Measurements from ENCODE around the gene SLC38A1.
"Not testable (repeated sequence)": the region's sequence is repeated elsewhere in the genome, so short reads cannot be mapped to it uniquely, and the experiment has no call there.

The SLC38A1 gene

DNA sequence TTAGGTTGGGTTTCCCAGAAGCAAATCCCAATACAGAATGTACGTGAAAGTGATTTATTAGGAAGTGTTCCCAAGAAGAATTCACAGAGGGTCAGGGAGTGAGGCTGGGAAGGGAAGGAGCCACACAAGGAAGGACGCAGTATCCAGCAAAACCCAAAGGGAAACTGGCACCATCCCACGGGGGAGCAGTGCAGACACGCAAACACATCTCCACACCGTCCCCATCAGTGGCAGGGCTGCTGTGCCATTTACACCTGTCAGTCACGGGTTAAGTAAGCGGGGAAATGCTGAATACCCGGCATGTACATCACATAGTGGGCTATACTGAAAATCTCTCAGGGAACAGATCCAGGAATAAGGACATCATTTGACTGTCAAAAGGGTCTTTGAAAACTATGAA, 93.9 kb downstream of the SLC38A1 start:
- DNase-seq (ENCODE audit: low read depth), result no peak
- H3K4me3 ChIP-seq (ENCODE audit: control insufficient read depth, low read depth, low read length), result no peak overlapping the region
- TF ChIP-seq CTCF (conservative IDR thresholded peaks at IDR 0.05; ENCODE audit: control insufficient read depth, insufficient read depth, low read depth, low read length), result no peak

DNA sequence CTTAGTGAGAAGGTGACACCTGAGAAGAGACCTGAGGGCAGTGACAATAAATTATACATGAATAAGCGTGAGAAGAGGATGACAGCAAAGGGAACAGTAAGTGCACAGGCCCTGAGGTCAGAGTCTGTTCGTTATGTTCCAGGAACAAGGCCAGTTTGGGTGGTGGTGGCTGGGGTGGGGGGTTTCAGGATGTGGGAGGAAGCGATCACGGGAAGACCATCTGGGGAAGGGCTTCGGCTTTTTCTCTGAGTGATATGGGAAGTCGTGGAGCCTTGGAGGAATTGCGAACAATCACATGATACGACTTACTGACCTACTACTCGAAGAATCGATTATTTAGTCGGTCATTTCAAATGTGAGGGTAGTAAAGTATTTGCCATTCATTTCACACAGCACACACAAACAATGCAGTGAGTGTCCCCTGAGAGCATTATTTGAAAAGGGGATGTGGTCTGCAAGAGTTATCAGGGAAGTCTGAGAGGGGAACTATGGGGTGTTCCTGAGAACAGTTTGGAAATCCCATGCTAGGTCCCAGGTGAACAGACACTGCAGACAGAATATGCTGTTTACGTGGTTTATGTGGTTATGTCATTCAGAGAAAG, 94.7 kb downstream of the SLC38A1 start:
- no peak for TF ChIP-seq CTCF (conservative IDR thresholded peaks at IDR 0.05; ENCODE audit: control insufficient read depth, insufficient read depth, low read depth, low read length)
- no peak for DNase-seq (ENCODE audit: low read depth)
- H3K4me3 ChIP-seq (ENCODE audit: control insufficient read depth, low read depth, low read length), result no peak overlapping the region

DNA sequence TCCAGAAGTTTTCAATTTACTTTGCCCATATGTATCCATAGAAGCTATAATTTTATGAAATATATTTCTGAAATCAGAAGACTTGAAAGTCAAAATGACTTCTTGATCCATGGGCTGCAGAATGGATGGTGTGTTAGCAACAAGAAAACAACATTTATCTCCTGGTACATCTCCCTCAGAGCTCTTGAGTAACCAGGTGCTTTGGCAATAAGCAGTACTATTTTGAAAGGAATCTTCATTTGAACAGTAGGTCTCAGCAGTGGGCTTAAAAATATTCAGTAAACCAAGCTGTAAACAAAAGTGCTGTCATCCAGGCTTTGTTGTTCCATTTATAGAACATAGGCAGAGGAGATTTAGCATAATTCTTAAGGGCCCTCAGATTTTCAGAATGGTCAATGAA, 100.4 kb downstream of the SLC38A1 start:
- no peak for TF ChIP-seq CTCF (conservative IDR thresholded peaks at IDR 0.05; ENCODE audit: control insufficient read depth, insufficient read depth, low read depth, low read length)
- no peak for DNase-seq (ENCODE audit: low read depth)
- no peak overlapping the region for H3K4me3 ChIP-seq (ENCODE audit: control insufficient read depth, low read depth, low read length)

GRCh38 chr12:46167412-46167811, 101.4 kb downstream of the SLC38A1 start:
- H3K4me3 ChIP-seq (ENCODE audit: control insufficient read depth, low read depth, low read length), result no peak overlapping the region
- TF ChIP-seq CTCF (conservative IDR thresholded peaks at IDR 0.05; ENCODE audit: control insufficient read depth, insufficient read depth, low read depth, low read length), result no peak
- DNase-seq (ENCODE audit: low read depth), result no peak

GRCh38 chr12:46165191-46165590, 103.7 kb downstream of the SLC38A1 start:
- DNase-seq (ENCODE audit: low read depth), result no peak
- no peak overlapping the region for H3K4me3 ChIP-seq (ENCODE audit: control insufficient read depth, low read depth, low read length)
- no peak for TF ChIP-seq CTCF (conservative IDR thresholded peaks at IDR 0.05; ENCODE audit: control insufficient read depth, insufficient read depth, low read depth, low read length)

DNA sequence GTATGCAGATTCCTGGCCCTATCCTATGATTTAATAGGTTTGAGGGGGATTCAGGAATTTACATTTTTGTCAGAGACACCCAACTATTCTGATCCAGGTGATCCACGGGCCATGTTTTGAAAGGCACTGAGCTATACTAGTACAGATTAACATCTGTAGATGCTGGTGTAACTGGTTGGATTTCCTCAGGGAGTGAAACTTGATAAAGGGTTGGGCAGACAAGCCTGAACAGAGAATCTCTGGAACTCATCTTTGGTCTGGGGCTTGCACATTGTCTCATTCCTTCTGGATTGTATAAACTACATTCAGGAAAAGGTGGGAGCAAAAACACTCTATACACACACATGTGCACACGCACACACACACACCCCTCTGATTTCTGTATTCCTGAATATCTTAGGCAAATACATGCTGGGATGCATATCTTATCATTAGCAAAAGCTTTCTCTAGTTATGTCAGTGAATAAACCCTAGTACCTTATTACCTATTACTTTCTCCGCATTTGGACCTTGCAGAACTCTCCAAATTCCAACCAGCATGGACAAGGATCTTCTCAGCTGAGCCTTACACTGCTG, 104.6 kb downstream of the SLC38A1 start:
- no peak overlapping the region for H3K4me3 ChIP-seq (ENCODE audit: control insufficient read depth, low read depth, low read length)
- no peak for DNase-seq (ENCODE audit: low read depth)
- no peak for TF ChIP-seq CTCF (conservative IDR thresholded peaks at IDR 0.05; ENCODE audit: control insufficient read depth, insufficient read depth, low read depth, low read length)

- not testable (repeated sequence) for H3K4me3 ChIP-seq (ENCODE audit: control insufficient read depth, low read depth, low read length); DNase-seq (ENCODE audit: low read depth)
These were observed 106.2 kb downstream of the SLC38A1 start for GRCh38 chr12:46162549-46163076.
